GM18873 (cell line): ENCODE results near the gene PRAMEF6.
"Not testable (repeated sequence)": the region's sequence is repeated elsewhere in the genome, so short reads cannot be mapped to it uniquely, and the experiment has no call there.

Experiments used
- ATAC-seq: cut with Tn5 transposase; IDR thresholded peaks from one replicate; pipeline ENCODE4 v1.9.1; 2021; ENCODE audit warnings: mild to moderate bottlenecking, moderate library complexity, moderate number of reproducible peaks; ENCODE audit not compliant: unreplicated experiment, low FRiP score

Gene PRAMEF6

GRCh38 chr1:12947480-12947879 lies at the start of gene PRAMEF6:
PRAMEF6 (minus strand) TSS chr1:12947580; CDS start chr1:12942518, 5,062 bp downstream.
- not testable (repeated sequence) for ATAC-seq

GRCh38 chr1:12924368-12924767 lies 23.0 kb downstream of the PRAMEF6 start:
- ATAC-seq, result not testable (repeated sequence)

- ATAC-seq, result not testable (repeated sequence)
Observed at GRCh38 chr1:12921749-12922148, 25.6 kb downstream of the PRAMEF6 start.

GRCh38 chr1:12916310-12916709 lies 31.1 kb downstream of the PRAMEF6 start, which contains the start of gene PRAMEF7:
PRAMEF7 (plus strand) TSS chr1:12916610; CDS start chr1:12917693, 1,083 bp downstream.
- ATAC-seq, result not testable (repeated sequence)

- ATAC-seq, result not testable (repeated sequence)
Observed at GRCh38 chr1:12903793-12904572, 43.4 kb downstream of the PRAMEF6 start.

GRCh38 chr1:12899186-12899585 lies 48.2 kb downstream of the PRAMEF6 start:
- ATAC-seq, result not testable (repeated sequence)

- not testable (repeated sequence) for ATAC-seq
Observed at GRCh38 chr1:12898170-12898569, 49.2 kb downstream of the PRAMEF6 start, which contains the start of gene PRAMEF10. PRAMEF10 (minus strand) TSS chr1:12898270; CDS start chr1:12895847, 2,423 bp downstream.
